ENCODE data around the gene FIBCD1. TPM values are rescaled to one million over a fixed set of nuclear protein-coding genes. Genes with fewer than 3 reads are reported as not detected.

FIBCD1 gene
- total RNA-seq, 1 experiment from 2014 or later = 7.1 TPM

DNA sequence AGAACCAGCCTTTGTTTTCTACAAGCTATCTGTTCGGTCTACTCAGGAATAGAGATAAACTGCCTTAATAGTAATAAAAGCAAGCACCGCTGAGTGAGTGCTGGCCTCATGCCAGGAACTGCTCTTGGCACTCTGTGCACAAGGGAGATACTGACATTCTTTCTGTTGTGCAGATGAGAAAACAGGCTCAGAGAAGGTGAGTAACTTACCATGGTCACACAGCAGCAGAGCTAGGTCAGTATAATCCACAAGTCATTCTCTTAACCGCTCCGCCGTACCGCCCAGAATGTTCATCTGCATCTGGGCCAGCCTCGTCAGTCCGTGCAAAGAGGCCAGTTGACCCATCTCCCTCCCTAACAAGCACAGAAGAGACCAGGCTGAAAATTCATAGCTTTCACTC is 69.8 kb downstream of the FIBCD1 start:
- Histone ChIP-seq H3K27ac (ENCODE audit: insufficient read length, low read depth, low read length) (no peak overlapping the region), H2BK120ac (ENCODE audit: low read depth, low read length, poor library complexity, severe bottlenecking) (no peak overlapping the region), H3K9ac (ENCODE audit: extremely low read depth, insufficient read length, low read length) (no peak overlapping the region), H4K20me1 (ENCODE audit: control insufficient read depth, insufficient read depth, insufficient read length) (no peaks in the 10 kb centered on the region), H3K79me2 (ENCODE audit: insufficient read depth, low read length) (no peaks in the 10 kb centered on the region), H4K8ac (replicated peaks; ENCODE audit: insufficient read length, low read depth, low read length) (no peak overlapping the region), H3K4me2 (ENCODE audit: insufficient read depth, insufficient read length, low read length) (no peak overlapping the region), H3K4me1 (ENCODE audit: insufficient read depth, low read length) (no peaks in the 10 kb centered on the region), H3K14ac (ENCODE audit: insufficient read depth, low read length) (no peak overlapping the region), H3T11ph (ENCODE audit: low read length) (no peak overlapping the region), H3K79me1 (ENCODE audit: insufficient read depth, low read depth, low read length, poor library complexity, severe bottlenecking) (no peaks in the 10 kb centered on the region), H3K23ac (ENCODE audit: insufficient read length, low read depth, low read length) (no peak overlapping the region), H4K5ac (ENCODE audit: insufficient read length, low read depth, low read length) (no peak overlapping the region), H3K23me2 (ENCODE audit: insufficient read length, low read depth, low read length, poor library complexity, severe bottlenecking) (no peaks in the 10 kb centered on the region), H3K27me3 (ENCODE audit: insufficient read depth, low read length) (no peaks in the 10 kb centered on the region), H2AK5ac (ENCODE audit: insufficient read length, low read length) (no peak overlapping the region), H2BK5ac (ENCODE audit: insufficient read length, low read length) (no peak overlapping the region), H2BK15ac (ENCODE audit: low read depth, low read length) (no peak overlapping the region), H4K91ac (ENCODE audit: insufficient read length, low read depth, low read length) (no peak overlapping the region), H3K18ac (ENCODE audit: insufficient read length, low read depth, low read length) (no peak overlapping the region), H3K4ac (ENCODE audit: low read depth, low read length) (no peak overlapping the region), H3K9me3 (ENCODE audit: control insufficient read depth, low read depth, low read length) (no peaks in the 10 kb centered on the region), H2AFZ (ENCODE audit: low read length) (no peak overlapping the region), H2BK12ac (ENCODE audit: insufficient read length, low read depth, low read length) (no peak overlapping the region), H2BK20ac (ENCODE audit: low read depth, low read length, poor library complexity, severe bottlenecking) (no peak overlapping the region), H3K56ac (ENCODE audit: insufficient read length, low read depth, low read length) (no peak overlapping the region)
- H3K9me3 Mint-ChIP-seq = no peaks in the 10 kb centered on the region
- H3K27me3 Mint-ChIP-seq (ENCODE audit: low read depth) = no peaks in the 10 kb centered on the region
- TF ChIP-seq, protein P1, sequence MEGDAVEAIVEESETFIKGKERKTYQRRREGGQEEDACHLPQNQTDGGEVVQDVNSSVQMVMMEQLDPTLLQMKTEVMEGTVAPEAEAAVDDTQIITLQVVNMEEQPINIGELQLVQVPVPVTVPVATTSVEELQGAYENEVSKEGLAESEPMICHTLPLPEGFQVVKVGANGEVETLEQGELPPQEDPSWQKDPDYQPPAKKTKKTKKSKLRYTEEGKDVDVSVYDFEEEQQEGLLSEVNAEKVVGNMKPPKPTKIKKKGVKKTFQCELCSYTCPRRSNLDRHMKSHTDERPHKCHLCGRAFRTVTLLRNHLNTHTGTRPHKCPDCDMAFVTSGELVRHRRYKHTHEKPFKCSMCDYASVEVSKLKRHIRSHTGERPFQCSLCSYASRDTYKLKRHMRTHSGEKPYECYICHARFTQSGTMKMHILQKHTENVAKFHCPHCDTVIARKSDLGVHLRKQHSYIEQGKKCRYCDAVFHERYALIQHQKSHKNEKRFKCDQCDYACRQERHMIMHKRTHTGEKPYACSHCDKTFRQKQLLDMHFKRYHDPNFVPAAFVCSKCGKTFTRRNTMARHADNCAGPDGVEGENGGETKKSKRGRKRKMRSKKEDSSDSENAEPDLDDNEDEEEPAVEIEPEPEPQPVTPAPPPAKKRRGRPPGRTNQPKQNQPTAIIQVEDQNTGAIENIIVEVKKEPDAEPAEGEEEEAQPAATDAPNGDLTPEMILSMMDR (conservative IDR thresholded peaks at IDR 0.05) = no peak
- no peak overlapping the region for H3K4me3 Mint-ChIP-seq
- peaks cover 38 to 66% (median 61%) of the 10 kb centered on the region in 3 experiments; a peak in 6 of 7 replicates for H3K36me3 Mint-ChIP-seq (ENCODE audit: insufficient read depth in 1 of 3, low read depth in 3 of 3)
- no peak for DNase-seq
- H3K4me1 Mint-ChIP-seq = peaks cover 0 to 2% of the 10 kb centered on the region in 2 experiments; a peak in 1 of 4 replicates
- H3K27ac Mint-ChIP-seq = no peak overlapping the region
- WGBS (ENCODE audit: extremely low coverage, insufficient read length, low lambda C conversion rate) = no CpG with 5 or more reads among the region's 8 CpGs

Measured in H9 (cell line).